Fibroblast of skin of left biceps (primary cell): ENCODE results near the gene NUTM2G.
"Not testable (repeated sequence)": the region's sequence is repeated elsewhere in the genome, so short reads cannot be mapped to it uniquely, and the experiment has no call there.

ENCODE experiments used
- DNase-seq, 2 experiments: peaks; one replicate each; pipeline ENCODE4 v3.0.0-alpha.2; 2013; ENCODE audit warnings: low read depth in 2 of 2

The NUTM2G gene

DNA sequence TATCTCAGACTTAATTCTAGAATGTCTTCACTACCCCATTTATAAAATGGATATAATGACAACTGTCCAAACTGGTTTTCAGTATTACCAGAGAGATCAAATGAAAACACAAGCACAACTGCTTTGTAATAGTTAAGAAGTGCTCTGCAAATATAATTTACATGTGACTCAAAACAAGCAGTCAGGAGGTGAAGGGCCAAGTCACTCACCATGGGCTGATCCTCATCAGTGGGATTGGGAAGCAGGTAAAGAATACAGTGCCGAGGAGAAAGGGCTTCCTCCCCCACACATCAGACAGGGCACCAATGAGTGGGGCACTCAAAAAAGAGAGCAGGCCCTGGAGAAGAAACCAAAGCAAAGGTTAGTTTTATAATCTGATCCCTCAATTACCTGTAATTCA, 20.7 kb downstream of the NUTM2G start:
- DNase-seq, result not testable (repeated sequence)

DNA sequence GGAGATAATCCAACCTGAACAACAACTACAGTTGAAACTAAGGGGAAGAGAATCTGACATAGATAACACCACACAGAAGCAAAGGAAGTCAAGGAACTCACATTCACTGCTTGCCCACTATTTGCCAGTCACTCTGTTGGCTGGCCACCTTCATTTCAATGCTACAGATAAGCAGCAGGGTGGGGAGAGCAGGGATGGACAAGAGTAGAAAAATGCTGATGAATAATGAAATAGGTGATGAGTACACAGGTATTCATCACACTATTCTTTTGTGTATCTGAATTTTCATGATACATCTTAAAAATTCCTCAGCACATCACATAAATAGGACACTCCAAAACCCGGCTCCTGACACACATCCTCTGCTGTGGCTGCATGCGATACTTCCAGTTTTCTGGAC, 21.9 kb downstream of the NUTM2G start:
- DNase-seq, result not testable (repeated sequence)

DNA sequence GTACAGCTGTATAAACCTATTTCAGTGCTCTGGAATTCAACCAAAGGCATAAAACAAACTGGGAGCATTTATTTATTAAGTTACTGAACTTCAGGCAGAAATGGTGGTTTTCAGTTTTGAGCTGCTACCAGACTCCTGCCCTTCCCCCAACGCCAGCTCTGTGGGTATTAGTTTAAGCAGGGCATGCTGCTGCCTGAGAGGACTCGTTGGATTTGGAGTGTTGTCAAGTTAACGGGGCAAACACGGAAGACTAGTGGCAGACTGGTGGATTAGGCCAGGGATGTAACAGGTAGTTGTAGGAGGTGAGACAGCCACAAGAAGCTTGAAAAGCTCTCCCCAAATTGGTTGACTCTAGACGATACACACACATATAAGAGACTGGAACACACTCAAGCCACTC, 38.9 kb downstream of the NUTM2G start:
- not testable (repeated sequence) for DNase-seq

DNA sequence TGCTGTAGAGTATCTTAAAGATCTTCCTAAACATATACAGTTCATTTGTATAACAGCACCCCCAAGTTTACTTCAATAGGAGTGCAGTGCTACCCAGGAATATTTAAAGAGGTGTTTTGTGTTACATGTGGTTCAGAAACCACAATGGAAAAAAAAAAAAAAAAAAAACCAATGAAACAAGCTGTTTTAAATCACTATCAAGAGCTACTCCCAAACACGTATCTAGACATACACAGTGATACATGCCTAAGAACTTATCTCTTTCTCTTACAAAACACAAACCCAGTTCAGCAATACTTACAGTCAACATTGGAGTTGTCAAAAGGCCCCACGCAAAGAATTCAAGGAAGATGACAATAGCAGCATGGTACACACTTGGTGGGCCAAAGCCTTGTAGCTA, 43.9 kb downstream of the NUTM2G start:
- DNase-seq, result not testable (repeated sequence)

DNA sequence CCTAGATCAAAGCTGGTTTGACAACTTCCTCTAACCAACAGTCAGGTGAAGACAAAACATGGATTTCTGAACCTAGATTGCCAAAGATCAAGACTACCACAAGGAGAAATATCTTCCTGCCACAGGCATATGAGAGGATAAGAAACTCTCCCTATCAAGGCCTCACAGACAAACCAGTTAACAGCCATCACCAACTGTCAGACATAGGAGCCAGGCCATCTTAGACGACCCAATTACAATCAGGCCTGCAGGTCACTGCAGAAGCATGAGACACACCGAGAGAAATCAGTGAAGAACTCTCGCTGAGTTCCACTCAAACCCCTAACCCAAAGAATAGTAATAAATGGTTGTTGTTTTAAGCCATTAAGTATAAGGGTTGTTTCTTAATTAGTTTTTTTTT, 45.4 kb downstream of the NUTM2G start:
- not testable (repeated sequence) for DNase-seq

DNA sequence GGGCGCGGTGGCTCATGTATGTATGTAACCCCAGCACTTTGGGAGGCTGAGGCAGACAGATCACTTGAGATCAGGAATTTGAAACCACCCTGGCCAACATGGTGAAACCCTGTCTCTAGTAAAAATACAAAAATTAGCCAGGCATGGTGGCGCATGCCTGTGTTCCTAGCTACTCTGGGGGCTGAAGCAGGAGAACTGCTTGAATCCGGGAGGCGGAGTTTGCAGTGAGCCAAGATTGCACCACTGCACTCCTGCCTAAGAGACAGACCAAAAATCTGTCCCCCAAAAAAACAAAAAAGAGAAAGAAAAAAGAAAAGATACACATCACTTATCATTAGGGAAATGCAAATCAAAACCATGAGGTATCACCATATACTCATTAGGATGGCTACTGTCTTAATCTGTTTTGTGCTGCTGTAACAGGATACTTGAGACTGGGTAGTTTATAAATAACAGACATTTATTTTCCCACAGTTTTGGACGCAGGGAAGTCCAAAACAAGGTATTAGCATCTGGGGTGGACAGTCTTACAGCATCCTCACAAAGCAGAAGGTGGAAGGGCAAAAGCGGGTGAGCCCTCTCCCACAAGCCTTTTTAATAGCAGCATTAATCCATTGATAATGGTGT, 55.0 kb downstream of the NUTM2G start:
- not testable (repeated sequence) for DNase-seq

DNA sequence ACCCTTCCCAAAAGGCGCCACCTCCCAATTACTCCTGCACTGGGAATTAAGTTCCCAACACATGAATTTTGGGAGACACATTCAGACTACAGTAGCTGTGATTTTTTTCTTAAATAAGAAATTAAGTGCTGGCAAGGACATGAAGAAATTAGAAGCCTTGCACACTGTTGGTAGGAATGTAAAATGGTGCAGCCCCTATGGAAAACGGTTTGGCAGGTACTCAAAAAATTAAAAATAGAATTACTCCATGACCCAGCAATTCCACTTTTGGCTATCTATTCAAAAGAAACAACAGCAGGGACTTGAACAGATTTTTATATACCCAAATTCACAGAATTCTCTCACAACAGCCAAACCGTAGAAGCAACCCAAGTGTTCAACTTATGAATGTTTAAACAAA, 55.5 kb downstream of the NUTM2G start:
- DNase-seq, result not testable (repeated sequence)

DNA sequence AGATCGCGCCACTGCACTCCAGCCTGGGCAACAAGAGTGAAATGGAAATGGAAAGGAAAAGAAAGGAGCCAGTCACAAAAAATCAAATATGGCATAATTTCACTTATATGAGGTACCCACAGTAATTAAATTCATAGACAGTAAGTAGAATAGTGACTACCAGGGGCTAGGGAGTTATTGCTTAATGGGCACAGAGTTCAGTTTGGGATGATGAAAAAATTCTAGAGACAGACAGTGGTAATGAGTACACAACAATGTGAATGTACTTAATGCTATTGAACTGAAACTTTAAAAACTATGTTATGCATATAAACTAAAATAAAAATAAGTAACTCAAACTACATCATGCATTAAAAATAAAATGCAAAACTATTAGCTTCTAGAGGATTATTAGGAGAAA, 56.2 kb downstream of the NUTM2G start:
- not testable (repeated sequence) for DNase-seq
